Fibroblast of skin of abdomen (primary cell): ENCODE measurements around the gene FAM47E.
"Not testable (repeated sequence)": the region's sequence is repeated elsewhere in the genome, so short reads cannot be mapped to it uniquely, and the experiment has no call there.

ENCODE experiments used
- DNase-seq: peaks from one replicate; pipeline ENCODE4 v3.0.0-alpha.2; 2013

FAM47E gene

DNA sequence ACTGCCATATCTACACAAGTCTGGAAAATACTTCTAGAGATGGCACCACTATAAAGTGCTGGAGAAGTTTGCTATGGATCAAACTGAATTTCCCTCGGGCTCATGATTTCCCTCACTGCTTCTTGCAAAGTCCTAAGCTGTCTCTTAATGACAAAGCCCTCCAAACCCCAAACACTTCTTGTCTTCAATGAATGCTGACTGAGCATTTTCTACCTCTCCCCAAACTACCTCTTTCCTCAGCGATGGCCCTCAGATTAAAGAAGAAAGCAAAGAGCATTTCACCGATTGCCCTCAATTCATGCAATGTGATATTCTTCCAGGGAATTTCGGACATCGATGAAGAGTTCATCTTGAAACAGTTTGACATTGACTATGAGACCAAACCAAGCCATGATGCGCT, 19.7 kb downstream of the FAM47E start:
- no peak for DNase-seq

DNA sequence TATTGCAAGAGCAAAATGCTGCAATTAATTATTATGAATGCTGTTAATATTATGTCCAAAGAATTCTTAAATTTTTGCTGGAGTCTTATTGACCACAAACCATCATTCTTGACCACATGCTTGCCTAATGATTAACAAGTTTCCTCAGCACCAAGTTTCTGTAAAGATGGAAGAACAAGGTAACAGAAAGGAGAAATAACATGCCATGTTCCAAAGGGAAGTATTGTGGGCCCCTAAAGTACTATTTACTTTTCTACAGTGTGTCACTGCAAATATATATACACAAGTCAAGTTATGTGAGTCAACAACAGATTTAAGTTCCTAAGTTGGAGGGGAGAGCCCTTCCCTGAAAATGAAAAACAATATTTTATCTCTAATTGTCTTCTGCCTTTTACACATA, 20.6 kb downstream of the FAM47E start:
- DNase-seq: no peak

DNA sequence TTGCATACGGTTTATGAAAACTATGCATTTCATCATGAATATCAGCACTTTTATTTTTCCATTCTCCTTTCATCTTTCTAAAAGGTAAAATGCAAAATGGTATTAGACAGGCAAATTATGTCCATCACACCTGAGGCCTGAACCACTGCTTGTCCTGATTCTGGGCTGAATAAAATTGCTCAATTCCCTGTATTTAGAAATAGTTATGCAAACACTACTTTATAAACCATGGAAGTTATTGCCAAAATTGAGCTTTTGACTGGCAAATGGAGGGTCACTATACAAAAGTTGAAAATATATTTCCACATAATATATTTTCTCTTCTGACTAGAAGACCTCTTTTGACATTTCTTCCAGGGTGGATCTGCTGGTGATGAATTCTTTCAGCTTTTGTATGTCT, 21.1 kb downstream of the FAM47E start:
- no peak for DNase-seq

DNA sequence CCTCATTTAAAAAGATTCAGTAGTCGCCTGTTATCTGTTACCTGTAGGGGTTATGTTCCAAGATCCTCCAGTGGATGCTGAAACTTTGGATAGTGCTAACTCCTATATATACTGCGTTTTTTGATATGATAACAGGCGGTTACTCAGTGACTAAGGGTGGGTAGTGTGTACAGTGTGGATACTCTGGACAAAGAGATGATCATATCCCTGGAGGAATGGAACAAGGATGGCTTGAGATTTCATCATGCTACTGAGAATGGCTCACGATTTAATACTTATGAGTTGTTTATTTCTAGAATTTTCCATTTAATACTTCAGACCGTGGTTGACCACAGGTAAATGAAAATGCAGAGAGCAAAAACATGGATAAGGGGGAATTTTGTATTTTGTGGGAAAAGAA, 21.5 kb downstream of the FAM47E start:
- DNase-seq: no peak

DNA sequence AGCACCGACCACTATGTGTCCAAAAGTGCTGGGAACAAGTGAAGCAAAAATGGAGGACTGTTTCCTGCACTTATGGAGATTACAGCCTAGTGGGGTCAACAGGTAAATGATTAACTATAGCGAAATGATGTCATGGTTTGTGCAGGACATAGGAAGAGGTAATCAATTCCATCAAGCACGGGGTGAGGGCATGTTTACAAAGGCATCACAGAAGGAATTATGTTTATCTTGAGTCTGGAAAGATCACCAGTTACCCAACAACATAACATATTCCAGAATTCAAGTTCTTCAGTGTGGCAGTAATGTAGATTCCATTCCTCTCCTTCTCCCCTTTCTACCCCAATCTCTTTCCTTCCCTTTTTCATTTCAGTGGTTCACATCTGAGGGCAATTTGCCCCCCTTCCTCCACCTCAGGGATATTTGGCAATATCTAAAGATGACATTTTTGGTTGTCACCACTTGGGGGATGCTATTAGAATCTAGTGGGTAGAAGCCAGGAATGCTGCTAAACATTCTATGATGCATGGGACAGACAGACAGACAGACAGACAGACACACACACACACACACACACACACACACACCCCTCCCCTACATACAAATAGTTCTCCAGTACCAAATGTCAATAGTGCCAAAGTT, 24.1 kb downstream of the FAM47E start:
- DNase-seq: no peak

DNA sequence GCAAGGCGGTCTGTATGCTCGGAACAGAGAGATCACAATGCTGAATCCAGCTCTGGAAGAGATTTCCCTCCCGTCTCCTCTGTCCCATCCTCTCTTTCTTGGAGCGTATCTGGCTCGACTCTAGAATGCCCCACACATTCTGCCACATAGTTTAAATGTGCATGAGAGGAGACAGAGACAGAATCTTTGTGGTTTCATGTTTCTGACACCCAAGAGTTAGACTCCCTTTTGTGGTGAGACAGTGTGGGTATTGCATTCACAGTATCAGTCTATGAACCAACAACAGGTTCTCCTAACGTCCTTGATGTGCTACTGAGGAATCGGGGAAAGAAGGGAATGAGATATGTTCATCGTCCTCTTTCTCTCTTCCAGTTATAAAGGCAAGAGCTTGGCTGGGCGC, 25.3 kb downstream of the FAM47E start:
- DNase-seq: no peak

DNA sequence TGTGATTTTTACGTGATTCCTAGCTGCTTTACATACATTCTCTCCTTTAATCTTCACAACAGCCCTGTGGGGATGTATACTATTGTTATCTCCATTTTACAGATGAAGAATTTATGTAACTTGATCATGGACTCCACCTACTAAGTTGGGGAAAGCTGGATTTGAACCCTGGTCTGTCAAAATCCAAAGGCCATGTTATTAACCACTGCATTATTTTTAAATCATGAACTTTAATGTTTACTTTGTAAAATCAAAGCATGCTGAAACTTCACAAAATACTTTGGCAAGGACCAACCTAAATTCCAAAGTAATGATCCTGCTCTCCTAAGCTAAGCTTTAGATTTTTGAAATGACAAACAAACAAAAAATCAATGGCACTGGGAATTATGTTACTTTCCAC, 26.1 kb downstream of the FAM47E start:
- no peak for DNase-seq

DNA sequence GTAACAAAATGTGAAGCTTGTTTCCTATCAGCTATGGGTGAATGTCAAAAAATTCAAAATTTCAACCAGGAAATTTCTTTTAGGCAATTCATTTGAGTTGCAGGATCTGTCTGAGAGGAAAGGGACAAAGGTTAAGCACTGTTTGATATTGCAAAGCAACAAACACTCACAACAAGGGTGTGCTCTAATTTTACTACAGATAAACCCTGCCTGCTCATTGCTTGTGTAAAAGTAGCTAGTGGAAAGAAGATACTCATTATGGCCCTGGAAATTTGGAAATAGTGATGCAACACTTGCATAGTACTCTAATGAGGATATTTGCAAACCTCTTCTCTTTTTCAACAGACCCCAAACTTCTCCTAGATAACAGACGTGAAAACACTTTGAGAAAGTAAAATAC, 27.1 kb downstream of the FAM47E start:
- no peak for DNase-seq

DNA sequence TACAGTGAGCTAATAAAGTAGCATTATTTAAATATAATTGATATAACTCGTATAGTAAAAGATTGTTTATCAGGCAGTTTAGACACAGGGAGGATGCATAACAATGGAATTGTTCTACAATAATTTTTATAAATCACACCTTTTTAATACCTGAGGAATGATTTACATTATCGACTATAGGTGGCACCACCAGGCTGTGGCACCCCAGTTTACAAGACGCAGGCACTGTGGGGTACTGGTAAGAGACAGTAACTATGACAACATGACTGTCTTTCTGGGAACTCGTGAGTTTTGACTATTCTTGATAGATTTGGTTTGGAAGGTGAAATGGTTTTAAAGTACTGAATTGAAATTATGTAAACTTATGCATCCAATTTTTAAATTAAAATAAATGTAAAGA, 27.9 kb downstream of the FAM47E start:
- DNase-seq: no peak

DNA sequence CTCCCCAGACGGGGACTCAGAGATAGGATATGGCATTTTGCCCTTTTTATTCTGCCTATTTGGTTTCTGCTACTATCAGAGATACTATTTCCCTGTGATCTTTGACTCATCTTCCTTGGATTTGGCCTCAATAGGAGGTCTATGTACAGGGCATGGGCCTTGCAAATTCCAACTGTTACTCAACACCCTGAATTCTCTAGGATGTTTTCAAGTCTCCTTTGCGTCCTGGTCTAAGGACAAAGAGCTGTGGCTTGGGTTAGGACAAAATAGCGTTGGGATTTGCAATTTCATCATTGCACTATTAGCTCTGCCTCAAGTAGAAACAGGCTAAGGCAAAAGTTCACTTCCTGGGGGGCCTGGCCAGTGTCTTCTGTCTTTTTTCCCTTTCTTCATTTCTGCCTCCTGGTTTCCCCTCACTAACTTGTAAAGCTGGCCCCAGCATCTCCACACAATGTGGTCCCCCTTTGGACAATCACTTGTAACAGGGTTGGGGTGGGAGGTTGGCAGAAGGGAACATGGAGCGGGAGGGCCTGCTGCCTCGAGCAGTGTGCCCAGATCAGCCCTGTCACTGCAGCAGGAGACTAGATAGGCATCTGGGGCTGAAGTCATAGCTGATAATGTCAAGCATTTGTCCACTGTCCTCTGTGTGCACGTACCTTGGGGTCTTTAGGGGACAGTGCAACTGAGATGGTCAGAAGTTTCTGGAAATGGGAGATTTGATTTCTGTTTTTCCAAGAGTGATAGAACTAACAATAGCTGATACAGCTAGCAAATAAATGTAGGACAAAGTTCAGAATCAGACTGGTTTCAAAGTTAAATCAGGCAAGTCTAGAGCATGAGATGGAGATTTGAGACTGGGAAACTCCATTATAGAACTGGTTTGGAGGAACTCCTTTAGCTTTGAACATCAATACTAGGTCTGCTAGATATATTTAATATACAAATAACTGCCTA, 29.2 kb downstream of the FAM47E start:
- DNase-seq: no peak

DNA sequence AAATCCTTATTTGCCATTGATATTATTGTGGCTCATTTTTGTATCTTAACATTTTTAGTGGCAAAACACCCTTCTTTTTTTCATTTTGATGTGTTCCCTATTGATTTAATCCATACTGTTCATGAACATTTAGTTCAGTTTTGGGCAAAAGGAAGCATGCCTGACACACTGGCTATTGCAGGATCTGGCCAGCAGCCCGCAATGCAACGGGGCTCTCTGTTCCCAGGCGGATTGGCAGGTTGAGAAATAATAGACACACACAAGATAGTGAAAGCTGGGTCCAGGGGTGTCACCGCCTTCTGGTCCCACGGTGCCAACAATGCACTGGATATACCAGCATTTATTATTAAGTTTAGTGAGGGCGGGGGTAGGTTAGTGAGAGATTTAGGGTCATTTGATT, 30.1 kb downstream of the FAM47E start:
- DNase-seq: not testable (repeated sequence)

DNA sequence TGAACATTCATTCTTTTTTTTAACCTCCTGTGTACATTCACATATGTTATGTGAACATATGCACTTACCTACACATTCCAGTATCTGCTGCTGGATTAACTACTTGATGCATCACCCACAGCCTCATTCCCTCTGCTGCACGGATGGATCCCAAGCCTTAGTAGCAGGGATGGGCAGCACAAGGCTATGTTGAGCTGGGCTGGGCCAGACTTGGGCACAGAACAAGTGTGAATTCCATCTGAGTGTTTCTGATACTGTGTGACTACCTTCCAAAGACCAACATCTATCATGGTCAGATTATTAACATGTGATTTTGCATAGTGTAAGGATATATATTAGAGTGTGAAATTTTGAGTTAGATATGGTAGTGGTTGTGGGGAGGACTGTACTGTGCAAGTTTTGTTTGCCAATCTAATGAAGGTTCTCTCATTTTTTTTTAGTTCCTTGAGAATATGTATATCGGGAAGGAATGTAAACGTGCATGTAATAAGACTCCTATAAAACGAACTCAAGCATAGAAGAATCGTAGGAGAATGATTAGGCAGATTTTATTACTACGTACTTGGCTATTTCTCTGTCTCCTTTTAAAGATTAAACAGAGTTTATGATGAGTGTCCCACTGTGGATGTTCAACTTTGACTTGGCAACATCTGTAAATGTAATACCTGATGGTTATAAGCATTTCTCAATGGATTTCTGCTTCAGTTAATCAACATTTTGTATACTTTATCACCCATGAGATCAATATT, 31.6 kb downstream of the FAM47E start:
- no peak for DNase-seq

DNA sequence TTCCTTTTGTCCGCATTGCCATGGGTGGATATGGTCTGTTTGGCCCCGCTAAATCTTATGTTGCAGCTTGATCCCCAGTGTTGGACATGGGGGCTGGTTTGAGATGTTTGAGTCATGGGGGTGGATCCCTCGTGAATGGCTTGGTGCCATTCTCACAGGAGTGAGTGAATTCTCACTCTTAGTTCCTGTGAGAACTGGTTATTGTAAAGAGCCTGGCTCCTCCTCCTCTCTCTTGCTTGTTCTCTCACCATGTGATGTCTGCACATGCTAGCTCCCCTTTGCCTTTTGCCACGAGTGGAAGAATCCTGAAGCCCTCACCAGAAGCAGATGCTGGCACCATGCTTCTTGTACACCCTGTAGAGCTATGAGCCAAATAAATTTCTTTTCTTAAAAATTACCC, 32.4 kb downstream of the FAM47E start:
- DNase-seq: no peak

DNA sequence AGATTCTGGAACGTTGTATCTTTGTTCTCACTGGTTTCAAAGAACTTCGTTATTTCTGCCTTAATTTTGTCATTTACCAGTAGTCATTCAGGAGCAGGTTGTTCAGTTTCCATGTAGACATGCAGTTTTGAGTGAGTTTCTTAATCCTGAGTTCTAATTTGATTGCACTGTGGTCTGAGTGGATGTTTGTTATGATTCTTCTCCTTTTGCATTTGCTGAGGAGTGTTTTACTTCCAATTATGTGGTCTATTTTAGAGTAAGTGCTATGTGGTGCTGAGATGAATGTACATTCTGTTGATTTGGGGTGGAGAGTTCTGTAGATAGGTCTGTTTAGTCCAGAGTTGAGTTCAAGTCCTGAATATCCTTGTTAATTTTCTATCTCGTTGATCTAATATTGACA, 36.3 kb downstream of the FAM47E start:
- DNase-seq: not testable (repeated sequence)

DNA sequence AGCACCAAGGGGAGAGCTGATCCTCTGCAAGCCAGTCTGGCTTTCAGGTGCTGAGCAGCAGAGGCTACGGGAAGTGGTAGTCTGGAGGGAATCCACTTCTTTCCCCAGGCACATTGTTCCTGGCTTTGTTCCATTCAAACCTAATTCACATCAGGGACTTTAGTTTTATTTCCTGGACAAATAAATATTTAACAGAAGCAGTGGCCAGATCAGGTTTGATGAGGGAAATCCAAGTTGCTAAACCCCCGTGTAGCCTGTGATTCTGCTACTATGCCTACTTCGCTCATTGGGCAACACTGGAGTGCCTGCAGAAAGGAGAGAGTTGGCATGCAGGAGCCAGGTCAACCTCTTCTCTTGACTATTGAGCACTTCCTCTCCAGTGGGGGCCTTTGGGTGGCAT, 41.2 kb downstream of the FAM47E start:
- no peak for DNase-seq

DNA sequence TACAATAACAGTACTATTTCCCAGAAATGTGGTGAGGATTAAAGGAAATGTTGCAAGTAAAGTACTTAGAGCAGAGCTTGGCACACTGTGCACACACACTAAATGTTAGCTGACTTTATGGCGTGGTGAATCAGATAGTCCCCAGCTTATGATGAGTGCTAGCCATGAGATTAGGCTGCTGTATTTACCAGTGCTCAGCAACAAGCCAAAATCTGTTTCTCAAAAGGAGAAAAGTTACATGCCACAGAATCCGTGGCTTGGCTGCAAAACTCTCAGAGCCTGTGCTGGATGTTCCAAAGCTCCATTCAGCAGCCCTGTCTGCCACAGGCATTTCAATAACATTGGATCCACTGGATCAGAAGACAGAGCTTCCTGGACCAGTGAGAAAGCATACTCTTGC, 42.3 kb downstream of the FAM47E start:
- no peak for DNase-seq

DNA sequence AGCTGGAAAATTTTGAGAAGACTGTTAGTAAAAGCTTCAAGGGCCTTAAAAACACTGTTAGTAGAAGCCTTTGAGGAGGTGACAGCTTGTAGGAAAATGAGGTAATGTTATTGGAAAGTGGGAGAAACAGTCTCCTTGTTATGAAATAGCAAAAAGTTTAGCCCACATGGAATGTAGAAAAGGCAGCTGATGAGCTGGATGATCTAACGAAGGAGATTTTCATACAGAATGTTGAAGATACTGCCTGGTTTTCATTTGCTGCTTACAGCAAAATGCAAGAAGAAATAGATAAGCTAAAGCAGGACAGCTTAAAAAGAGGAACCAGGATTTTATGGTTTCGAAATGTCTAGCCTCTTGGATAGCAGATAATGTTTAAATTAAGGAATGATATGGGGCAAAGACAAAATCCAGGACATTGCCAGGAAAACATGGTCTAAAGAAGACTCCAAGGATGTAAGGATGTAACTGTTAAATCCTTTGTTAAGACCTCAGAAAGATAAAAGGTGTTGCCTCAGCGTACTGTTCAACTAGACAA, 44.8 kb downstream of the FAM47E start:
- DNase-seq: no peak

DNA sequence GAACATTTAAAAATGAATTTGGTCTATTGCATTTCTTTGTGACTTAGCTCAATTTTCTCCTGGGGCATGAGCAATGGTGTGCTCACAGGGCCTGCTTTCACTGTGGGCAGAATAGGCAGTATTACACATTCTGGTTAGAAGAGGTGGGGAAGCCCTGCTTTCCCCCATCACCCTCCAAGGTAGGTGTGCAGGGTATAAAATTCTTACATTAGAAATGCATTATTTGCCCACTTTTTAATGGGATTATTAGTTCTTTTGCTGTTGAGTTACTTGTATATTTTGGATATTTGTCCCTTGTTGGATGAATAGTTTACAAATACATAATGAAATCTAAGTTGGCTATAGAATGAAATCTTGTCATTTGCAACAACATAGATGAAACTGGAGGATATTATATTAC, 46.7 kb downstream of the FAM47E start:
- no peak for DNase-seq

DNA sequence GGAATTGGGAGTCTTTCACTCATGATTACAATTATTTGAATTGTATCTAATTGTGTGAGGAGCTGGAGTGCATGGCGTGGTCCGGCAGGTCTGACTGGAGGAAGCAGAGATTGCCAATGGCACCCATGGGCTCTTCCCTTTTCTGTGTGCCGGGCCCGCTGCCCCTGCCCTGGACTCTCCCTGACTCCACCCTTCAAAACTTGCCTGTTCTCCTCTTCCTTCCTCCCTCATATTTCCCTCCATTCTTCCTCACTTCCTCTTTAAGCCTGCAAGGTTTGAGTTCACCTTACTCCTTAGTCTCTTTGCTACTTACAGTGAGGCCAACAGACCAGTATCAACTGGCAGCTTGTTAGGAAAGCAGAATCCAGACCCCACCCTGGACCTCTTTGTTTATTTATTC, 48.5 kb downstream of the FAM47E start:
- no peak for DNase-seq

DNA sequence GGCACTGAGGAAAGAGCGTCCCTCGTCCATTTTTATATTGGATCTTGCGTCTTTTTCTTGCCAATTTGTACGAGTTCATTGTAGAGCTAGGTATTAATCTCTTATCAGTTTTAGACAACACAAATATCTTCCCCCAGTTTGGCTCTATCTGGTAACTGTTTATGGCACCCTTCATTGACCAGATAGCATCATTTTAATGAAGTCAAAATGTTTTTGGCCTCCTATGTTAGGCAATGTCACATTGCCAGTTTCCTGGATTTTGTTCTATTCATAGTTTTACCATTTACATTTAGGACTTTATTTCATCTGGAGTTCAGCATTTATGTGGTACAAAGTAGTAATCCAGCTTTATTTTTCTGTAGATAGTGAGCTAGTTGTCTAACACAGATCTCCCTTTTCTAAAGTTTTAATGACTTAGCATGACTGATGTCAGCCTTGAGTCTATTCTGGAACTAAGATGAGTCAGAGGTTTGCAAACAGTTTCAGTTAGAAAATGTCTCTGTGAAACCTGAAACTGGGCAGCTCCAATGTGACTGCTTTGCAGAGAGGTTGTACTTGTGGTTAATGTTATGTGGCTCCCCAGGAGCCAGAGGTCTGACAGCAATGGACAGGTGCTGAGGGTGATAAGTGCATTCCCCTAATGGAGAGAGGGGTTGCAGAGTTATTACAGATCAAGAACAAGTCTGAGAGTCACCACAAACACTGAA, 49.7 kb downstream of the FAM47E start:
- DNase-seq: peak; percentile 69

DNA sequence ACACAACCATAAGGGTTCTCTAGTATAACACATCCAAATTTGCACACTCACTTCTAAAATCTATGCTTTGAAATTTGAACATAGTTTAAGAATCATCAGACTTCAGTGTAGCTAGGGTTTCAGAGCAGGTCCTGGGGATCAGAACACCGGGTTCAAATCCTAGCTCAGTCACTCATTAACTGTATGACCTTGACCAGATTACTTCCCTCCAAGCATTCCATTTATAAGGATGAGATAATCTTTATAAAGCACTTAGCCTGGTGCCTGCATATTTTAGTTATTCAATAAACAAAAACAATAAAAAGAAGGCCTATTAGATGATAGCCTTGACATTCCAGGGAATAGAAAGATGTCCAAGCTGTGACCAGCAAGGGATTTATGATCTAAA, 50.2 kb downstream of the FAM47E start:
- no peak for DNase-seq

DNA sequence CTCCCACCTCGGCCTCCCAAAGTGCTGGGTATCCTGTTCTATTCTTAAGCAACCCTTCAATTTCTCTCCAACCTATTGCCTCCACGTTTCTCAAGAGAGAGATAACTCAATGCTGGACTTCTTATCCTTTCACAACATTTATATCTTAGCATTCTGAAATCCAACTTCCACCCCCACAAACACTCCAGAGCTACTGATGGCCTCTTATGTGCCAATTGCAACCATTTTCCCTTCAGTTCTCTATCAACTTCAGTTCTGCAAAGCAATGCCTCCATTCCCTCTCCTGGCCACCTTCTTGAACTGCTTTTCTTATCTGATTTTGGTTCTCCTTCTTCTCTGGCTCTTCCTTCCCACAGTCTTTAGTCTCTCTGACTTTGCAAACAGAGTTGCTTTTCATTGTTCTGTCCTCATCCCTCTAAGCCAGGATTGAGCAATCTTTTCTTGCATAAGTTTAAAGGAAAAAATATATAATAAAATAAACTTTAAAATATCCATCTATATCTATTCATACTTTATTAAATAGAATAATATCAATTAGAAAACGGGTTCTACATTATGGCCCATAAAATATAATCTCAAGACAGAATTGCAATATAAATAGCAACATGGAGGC, 51.4 kb downstream of the FAM47E start:
- DNase-seq: no peak
